NCI-H226 (cell line): ENCODE data around the gene ARID1B.
"Not testable (repeated sequence)": the region's sequence is repeated elsewhere in the genome, so short reads cannot be mapped to it uniquely, and the experiment has no call there.

Source experiments
- DNase-seq: peaks from one replicate; pipeline ENCODE4 v3.0.0-alpha.2; 2015

The ARID1B gene

DNA sequence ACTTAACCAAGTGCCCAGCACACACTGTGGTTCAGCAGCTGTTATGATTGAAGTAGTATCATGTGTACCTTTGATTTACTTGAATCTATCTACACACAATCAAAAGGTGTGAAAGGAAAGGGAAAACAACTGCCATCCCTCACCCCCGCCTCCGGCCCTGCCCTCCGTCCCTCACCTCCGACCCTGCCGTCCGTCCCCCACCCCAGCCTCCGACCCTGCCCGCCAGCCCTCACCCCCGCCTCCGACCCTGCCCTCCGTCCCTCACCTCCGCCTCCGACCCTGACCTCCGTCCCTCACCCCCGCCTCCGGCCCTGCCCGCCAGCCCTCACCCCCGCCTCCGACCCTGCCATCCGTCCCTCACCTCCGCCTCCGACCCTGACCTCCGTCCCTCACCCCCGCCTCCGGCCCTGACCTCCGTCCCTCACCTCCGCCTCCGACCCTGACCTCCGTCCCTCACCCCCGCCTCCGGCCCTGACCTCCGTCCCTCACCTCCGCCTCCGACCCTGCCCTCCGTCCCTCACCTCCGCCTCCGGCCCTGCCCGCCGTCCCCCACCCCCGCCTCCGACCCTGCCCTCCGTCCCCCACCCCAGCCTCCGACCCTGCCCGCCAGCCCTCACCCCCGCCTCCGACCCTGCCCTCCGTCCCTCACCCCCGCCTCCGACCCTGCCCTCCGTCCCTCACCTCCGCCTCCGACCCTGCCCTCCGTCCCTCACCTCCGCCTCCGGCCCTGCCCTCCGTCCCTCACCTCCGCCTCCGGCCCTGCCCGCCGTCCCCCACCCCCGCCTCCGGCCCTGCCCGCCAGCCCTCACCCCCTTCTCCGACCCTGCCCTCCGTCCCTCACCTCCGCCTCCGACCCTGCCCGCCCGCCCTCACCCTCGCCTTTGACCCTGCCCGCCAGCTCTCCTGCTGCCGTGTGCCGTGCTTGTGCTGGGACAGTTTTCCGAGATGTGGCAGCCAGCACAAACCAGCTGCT, 370.2 kb downstream of the ARID1B start:
- DNase-seq, result not testable (repeated sequence)

DNA sequence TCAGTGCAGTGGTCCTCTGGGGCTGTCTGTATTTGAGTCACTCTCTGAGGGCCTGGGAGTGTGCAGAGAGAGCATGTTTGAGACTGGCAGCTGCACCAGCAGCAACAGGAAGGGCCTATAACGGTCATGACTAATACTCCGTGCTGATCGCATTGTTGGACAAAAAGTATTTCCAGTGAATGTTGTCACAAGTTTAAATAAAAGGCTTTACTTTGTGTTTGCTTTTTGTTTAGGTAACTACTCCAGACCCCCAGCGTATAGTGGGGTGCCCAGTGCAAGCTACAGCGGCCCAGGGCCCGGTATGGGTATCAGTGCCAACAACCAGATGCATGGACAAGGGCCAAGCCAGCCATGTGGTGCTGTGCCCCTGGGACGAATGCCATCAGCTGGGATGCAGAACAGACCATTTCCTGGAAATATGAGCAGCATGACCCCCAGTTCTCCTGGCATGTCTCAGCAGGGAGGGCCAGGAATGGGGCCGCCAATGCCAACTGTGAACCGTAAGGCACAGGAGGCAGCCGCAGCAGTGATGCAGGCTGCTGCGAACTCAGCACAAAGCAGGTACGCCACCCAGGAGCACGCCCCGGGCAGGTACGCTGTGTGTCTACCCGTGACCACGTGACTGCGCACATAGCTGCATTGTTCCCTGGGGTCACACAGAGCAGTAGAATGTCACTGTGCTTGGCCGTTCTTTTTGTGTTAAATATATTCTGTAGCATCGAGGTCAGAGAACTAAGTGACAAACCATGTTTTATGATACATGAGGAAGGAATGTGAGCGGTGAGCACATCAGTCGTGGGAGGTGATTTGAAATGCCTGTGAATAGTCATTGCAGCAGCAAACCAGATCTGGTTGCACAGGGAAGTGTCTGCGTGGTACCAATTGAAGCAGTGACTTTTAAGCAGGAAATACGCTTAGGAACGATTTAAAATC, 371.5 kb downstream of the ARID1B start:
- peak; percentile 93 for DNase-seq

DNA sequence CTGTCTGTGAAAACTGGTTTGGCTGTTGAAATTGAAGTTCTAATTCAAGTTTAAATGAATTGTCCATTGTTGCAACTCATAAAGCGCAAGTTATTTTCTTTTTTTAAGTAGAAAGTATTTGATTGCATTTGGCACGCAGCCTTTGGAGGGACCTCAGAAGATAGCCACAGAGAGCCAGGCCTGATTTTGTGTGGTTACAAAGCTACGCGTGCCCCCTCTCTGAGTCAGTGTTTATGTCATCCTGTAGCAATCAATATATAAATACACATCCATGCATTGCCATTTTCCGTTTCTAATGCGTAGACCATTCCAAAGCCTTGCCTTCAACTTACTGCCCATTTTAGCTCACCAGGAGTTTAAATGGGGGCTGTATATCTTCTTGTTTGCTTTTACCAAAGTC, 372.9 kb downstream of the ARID1B start:
- no peak for DNase-seq

DNA sequence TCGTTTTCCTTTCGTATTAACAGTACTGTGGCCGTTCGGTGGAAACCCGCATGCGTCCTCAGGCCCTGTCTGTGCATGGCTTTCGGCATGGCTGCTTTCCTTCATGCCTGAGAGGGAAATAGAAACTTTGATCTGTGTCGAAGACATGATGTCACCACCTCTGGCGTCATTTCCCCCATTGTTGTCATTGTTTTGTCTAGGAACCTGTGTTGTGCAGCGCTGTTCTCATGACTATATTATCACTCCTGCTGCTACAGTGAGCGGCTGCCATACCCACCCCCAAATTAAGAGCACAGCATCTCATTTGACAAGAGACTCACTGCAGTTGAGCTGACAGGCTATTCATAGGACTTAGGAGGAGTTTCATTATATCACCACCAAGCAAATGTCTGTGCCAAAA, 373.9 kb downstream of the ARID1B start:
- no peak for DNase-seq

DNA sequence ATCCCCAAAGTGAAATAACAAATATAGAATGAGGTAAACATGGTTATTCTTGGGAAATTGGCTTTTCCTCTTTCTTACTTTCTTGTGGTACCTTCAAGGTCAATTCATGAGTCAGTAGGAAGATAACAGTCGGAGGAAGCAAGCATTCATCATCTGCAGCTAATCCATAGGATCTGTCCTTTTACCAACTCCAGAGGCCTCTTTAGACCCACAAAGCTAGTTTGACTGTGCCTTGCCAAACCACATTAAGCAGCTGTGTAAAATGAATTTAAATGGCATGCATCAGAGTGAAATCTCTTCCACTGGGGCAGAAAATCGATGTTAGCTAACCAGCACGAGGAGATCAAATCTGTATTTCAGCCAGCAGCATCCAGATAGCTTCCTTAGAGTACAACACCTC, 374.8 kb downstream of the ARID1B start:
- peak; percentile 52 for DNase-seq

DNA sequence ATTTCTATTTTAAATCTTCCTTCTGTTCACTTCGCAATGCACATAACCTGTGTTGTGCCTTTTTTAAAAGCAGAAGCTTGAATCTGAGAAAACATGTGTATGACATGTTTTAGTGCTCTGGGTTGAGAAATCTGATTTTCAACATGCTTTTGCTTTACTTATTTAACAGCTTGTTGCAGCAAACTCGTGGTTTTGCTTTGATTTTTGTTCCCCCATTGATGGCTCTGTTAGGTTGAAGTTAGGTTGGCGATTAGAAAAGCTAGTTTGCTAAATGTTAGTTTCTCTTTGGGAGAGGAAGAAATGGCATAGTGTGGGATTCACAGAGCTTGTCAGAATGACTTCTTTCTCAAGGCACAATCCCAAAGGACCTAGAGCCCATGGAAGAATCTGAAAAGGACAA, 375.4 kb downstream of the ARID1B start:
- DNase-seq, result no peak

DNA sequence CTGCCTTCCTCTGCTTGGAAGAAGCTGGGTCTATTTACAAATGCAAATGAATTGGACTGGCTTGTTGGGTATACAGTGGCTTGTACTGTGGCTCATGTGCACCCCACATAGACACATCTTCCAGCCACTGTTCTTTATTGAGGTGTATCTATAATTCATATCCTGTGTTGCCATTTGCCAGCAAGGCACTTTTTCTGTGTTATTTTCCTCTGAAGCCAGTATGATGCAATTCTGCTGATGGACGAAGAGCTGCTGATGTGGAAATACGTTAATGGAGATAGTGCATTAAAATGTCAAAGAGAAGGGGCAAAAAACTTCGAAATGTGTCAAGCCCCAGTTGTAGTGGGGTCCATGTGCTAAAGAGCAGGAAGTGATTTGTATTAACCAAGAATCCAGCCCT, 378.6 kb downstream of the ARID1B start:
- no peak for DNase-seq

DNA sequence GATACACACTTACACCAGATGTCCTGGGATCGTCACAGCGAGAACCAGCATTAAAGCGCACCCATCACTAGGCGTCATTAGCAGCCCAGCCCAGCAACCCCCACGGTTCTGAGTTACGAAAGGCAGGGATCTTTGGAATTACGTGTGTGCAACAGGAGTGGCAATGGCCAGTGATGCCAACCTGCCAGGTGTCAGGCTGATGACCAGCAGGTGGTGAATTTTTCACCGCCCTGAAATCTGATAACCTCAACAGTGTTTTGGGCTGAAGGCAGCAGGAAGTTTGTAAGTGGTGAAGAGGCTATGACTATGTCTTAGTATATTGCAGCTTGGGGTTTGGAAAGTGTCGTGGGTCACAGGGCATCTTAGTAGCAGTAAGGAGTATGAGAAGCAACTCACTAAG, 380.1 kb downstream of the ARID1B start:
- no peak for DNase-seq

DNA sequence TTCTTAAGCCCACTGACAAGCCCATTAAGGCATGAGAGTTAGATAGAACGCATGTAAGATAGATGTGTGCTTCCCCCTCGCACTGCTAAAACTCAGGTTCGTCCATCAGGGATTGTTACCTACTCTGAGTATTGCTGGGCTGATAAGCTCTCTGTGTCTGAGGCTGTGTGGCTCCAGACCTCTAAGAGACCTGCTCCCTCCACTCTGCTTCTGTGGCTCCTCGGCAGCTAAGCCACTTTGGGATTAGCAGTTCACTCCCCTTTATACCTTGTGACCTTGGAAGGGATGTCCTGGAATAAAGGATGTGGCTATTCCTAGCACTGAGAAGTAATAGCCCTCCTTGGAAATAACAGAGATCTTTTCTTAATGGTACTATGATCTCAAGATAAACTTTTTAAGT, 381.3 kb downstream of the ARID1B start:
- no peak for DNase-seq

DNA sequence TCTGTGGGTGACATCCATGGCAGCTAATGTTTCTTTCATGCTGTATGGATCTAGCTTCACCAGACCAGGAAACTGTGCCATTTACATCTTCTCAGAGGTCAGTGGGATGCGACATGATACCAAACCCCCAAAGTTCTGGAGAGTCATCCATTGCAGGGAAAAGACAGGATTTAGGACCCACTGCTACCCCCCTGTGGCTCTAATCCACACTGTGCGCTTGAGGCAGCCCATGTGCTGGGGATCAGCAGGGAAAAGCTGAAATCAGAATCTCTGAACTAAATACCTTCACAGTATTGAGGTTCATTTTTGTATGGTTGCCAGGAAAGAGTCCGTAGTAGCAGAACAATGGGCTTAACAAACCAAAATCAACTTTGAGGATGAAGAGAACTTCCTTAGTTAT, 381.7 kb downstream of the ARID1B start:
- DNase-seq, result no peak

DNA sequence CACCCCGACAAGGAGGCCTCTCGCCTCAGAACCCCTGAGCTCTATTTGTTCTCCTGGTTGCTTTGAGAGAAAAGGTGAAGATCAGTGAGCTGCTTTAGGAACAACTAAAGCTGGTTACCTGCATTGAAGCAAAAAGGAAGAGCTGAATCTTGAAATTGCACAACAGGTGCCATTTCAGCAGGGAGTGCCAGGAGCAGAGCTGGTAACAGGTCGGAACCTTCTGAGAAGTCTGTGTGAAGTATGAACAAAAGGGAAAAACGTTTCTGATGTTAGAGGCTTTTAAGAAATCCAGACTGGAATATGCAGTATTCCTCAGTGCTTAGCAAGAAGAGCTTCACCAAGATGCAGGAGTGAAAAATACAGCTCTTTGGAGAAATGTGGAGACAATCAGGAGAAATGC, 382.2 kb downstream of the ARID1B start:
- no peak for DNase-seq

DNA sequence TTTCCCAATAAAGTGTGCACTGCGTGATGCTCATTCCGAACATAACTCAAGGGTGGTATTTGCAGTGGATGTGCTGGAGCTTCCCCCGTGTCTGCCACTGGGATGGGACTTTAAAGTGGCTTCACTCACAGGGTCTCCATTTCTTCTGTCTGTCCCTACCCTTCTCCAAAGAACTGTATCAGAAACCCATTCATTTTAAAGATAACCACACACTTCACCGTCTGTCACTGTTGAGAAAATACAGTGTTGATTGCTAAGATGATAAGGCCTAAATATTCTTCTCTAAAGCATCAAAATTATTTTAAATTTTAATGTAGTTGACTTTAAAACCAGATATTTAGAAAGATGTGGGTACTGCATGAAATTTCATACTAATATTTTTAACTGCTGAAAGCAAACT, 384.7 kb downstream of the ARID1B start:
- DNase-seq, result no peak

DNA sequence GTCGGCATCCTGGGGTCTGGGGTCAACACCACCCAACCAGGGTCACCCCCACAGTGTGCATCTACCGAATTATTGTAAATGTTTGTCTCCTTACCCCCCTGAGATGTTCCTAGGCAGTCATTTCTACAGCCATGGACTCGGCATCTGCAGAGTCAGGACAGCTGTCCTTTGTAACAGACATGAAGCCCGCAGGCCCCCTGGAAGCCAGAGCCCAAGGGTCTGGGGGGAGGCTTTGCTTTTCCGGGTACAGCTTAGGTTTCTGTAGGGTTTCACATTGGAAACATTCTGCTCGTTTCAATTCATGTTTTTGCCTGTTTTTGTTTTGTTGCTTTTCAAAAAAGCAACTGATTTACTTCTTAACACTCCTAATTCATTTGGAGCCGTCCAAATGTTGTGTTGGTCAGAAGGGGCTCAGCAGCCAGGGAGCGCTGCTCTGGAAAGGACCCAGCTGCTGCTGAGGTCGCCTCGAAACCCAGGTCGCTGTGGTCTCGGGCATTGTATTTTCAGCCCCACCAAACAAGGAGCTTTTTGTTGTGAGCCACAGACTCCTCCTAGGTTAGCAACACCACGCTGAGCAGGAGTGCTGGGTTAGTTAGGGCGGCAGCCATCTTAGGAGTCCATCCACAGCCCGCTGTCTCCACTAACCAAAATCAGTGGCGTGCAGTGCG, 385.7 kb downstream of the ARID1B start:
- DNase-seq, result no peak

DNA sequence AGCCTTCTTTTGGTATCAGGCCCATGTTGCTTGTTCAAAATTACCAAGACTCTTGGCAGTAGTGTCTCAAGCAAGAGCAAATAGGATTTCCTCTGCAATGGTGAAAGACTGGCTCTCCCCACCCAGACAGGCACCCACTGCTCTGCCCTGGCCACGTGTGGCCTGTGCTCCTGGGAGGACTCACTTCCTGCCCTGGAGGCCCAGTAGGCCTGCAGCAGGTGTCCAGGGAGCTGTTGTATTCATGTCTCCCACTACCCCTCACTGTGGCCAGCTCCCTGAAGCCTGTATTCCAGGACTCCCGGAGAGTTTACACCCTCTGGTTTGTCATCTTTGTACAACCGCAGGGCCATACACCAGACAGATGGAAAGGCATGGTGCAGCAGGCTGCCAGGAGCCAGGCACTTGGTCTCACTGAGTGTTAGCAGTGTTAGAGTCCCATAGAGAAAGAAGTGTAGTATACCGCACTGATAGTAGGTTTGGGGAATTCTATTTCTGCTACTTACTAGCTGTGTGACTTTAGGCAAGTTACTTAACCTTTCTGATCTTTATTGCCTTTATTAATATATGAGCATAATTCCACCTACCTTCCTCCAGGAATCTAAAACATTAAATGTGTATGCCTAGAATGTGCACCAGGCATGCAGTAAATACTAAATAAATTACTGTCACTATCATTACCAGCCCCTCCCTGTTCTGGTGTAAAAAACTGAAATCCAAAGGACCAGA, 386.4 kb downstream of the ARID1B start:
- DNase-seq, result no peak

DNA sequence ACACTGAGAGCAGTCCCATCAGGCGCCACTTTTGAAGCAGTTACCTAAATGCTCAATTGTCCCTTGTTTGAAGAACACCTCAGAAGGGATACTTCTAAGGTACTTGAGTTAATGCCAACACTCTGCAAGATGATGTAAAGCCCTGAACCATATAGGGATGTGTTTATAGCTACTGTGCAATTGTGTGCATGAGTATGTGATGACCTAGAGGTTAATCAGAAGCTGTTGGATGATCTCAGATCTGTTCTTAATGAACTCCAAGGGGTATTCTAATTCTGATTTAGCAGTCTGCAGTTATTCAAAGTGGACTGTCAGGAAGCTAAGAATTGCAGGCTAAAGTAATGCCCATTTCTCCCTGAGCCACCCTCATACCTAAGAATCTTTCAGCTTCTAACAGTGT, 387.8 kb downstream of the ARID1B start:
- no peak for DNase-seq

DNA sequence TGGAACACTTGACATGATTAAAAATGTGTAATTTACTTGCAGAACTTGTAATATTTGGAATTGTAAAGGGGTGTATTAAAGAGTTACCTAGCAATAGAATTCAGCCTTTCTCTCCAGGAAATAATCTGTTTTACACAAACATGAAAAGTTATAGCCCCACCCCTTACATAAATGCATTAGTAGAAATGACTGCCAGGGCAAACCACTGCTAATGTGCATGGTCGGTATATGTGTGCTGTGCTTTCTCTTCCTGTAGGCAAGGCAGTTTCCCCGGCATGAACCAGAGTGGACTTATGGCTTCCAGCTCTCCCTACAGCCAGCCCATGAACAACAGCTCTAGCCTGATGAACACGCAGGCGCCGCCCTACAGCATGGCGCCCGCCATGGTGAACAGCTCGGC, 389.6 kb downstream of the ARID1B start:
- DNase-seq, result no peak

DNA sequence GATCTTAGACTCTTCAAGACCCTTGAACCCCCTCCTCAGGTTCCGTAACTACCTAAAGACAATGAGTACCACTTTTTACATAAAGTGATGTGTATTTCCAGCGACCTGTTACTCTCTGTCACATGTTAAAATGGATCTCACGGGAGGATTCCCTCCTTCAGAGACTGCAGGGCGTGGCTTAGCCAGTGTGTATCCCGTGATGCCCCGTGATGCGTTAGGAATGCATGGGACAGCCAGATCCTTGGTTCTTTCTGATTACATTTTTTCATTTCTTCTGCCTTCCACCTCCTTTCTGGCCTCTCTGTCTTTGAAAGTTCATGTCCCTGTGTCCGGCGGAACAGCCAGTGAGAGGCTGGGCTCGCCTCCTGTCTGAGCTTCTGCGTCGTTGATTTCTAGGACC, 390.7 kb downstream of the ARID1B start:
- DNase-seq, result no peak

DNA sequence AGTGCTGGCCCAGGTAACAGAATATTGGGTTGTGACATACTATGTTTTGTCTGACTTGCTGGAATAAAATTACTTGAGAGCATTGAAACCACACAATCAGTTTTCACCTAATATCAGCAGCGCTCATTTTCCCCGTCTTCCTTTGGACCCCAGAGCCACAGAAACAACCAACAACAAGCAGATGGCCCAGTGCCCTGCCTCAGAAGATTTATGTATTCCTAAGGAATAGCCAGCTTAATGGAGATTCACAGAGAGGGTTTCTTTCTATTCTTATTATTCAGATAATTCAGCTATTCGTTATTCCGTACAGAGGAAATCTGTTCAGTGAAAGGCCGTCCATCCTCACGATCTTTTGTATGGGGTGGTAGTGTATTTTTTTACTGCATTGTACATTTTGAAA, 391.3 kb downstream of the ARID1B start:
- no peak for DNase-seq

DNA sequence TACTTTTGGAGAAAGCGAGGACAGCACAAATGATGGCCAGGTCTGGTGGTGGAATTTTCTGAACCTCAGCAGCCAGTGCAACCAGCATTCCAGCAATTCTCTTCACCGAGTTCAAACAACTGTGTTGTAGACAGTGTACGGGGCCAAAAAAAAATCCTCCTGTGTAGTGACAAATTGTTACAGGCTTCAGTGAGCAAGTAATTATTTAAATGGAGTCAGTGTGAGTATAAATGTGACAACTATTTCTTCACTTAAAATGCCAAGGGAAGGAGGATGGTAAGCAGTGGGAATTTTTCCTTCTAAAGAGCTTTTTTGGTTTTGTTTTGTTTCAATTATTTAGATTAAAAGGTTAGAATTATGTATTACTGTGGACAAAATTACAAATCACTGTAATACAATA, 392.0 kb downstream of the ARID1B start:
- no peak for DNase-seq

DNA sequence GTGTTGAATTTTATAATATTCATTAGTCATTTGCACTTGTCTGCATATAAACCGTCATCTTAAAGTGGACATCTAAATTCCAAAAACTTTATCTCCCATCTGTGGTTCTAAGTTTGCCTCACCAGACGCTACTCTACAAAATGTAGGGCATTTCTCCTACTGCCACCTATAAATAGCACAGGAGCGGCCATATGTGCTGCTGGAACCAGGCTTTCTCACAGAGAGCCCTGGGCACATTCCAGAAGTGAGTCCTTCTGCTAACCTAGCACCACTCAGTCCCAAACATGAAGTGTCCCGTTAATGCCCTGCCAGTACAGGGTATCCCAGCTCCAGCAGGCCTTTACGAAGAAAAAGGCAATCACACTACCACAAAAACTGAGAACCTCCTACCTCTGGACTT, 392.5 kb downstream of the ARID1B start:
- DNase-seq, result no peak

DNA sequence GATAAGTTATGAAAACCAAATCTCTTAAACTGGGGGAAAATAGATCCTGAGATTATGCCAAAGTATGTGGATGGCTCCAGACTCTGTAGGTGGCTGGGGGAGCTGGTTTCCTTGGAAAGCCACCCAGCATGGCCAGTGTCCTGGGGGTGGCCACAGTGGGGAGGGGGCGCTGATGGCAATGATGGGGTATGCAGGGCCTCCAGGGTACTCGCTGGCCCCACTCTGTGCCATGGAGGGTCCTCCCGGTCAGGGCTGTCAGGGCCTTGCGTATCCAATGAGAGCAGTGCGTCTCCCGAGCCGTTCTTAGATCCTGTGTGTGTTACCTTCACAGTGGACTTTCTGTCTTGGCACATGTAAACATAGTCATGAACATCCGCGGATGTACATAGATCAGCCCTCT, 393.4 kb downstream of the ARID1B start:
- no peak for DNase-seq

DNA sequence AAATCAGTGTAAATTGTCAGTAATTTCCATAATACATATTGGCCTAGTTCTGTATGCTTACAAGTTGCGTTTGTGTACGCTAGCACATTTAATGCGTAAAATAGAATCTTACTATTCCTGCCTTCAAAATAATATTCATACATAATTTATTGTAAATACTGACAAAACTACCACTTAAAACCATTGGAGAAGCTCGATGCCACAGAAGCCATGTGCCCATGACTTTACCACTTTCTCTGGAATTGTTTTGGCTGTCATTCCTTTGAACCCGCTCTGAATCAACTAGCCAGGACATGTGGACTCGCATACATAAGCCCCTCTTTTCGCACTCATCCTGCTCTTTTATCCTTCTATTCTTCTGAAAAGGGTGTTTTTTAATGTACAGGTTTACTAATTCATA, 394.6 kb downstream of the ARID1B start:
- no peak for DNase-seq
